ENCODE results near the gene SAMD4B.
A peak's percentile ranks its signal among the peaks of the same experiment; 100 is the strongest.
"Not testable (repeated sequence)": the region's sequence is repeated elsewhere in the genome, so short reads cannot be mapped to it uniquely, and the experiment has no call there.

Gene SAMD4B

GRCh38 chr19:39327363-39328045, 14.7 kb upstream of the SAMD4B start:
- TF ChIP-seq, protein P1, sequence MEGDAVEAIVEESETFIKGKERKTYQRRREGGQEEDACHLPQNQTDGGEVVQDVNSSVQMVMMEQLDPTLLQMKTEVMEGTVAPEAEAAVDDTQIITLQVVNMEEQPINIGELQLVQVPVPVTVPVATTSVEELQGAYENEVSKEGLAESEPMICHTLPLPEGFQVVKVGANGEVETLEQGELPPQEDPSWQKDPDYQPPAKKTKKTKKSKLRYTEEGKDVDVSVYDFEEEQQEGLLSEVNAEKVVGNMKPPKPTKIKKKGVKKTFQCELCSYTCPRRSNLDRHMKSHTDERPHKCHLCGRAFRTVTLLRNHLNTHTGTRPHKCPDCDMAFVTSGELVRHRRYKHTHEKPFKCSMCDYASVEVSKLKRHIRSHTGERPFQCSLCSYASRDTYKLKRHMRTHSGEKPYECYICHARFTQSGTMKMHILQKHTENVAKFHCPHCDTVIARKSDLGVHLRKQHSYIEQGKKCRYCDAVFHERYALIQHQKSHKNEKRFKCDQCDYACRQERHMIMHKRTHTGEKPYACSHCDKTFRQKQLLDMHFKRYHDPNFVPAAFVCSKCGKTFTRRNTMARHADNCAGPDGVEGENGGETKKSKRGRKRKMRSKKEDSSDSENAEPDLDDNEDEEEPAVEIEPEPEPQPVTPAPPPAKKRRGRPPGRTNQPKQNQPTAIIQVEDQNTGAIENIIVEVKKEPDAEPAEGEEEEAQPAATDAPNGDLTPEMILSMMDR (IDR thresholded peaks at IDR 0.05), result no peak
- Histone ChIP-seq H2AFZ (no peak overlapping the region), H3K9ac (no peak overlapping the region), H3K27me3 (ENCODE audit: control insufficient read depth, insufficient read depth, low read length) (no peaks in the 10 kb centered on the region), H3K9me3 (ENCODE audit: control insufficient read depth, low read length) (no peaks in the 10 kb centered on the region), H3K27ac (no peak overlapping the region), H3K4me2 (ENCODE audit: low read length) (no peak overlapping the region), H3K4me3 (ENCODE audit: low read depth, low read length) (no peak overlapping the region), H3K36me3 (ENCODE audit: control insufficient read depth, insufficient read depth, low read length) (no peaks in the 10 kb centered on the region), H3K79me2 (no peaks in the 10 kb centered on the region), H3K4me1 (no peaks in the 10 kb centered on the region)

DNA sequence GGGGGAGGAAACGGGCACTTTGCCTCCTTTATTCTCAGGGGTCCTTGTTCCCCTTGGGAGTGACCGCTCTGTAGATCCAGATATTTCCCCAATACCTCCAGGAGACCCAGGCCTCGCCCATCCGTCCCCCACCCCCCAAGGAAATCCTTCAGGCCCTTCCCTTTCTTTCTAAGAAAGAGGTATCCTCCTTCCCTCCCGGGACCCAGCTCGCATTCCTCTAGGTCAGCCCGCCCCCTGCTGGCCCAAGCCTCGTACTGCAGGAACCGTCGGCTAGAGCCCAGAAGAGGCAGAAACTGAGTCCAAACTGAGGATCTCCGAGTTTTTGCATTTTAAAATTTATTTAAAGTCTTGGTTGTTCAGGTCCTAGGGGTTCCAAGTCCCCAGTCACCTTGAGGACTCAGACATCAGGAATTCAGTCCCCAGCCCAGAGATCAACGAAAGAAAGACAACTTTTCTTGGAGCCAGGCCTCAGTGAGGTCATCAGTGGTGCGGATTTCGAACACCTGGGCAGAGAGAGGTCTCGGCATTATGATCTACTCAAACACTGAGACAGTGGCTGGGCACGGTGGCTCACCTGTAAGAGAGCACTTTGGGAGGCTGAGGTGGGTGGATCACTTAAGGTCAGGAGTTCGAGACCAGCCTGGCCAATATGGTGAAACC, 14.0 kb upstream of the SAMD4B start:
- Histone ChIP-seq H3K9ac (no peak overlapping the region), H2AFZ (peak overlapping the region; percentile 10), H3K4me1 (no peaks in the 10 kb centered on the region), H3K9me3 (ENCODE audit: control insufficient read depth, low read length) (no peaks in the 10 kb centered on the region), H3K4me2 (ENCODE audit: low read length) (no peak overlapping the region), H3K36me3 (ENCODE audit: control insufficient read depth, insufficient read depth, low read length) (no peaks in the 10 kb centered on the region), H3K4me3 (ENCODE audit: low read depth, low read length) (no peak overlapping the region), H3K27me3 (ENCODE audit: control insufficient read depth, insufficient read depth, low read length) (no peaks in the 10 kb centered on the region), H3K27ac (no peak overlapping the region), H3K79me2 (no peaks in the 10 kb centered on the region)
- TF ChIP-seq, protein P1 (IDR thresholded peaks at IDR 0.05), result peak; percentile 99

DNA sequence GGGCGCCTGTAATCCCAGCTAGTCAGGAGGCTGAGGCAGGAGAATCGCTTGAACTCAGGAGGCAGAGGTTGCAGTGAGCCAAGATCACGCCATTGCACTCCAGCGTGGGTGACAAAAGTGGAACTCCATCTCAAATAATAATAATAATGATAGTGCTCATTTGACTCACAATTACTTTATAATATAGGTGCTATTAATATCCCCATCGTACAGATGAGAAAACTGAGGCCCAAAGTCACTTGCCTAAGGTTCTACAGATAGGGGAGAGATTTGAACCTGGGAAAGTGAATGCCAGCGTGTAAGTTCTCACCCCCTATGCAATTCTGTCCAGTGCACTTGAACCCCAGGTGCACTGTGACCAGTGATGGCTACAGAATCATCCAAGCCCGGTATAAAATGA, 12.3 kb upstream of the SAMD4B start:
- H3K9ac ChIP-seq, result no peak overlapping the region
- no peaks in the 10 kb centered on the region for H3K9me3 ChIP-seq (ENCODE audit: control insufficient read depth, low read length)
- TF ChIP-seq, protein P1 (IDR thresholded peaks at IDR 0.05), result no peak
- H3K79me2 ChIP-seq, result no peaks in the 10 kb centered on the region
- no peak overlapping the region for H2AFZ ChIP-seq
- no peak overlapping the region for H3K27ac ChIP-seq
- H3K4me2 ChIP-seq (ENCODE audit: low read length), result no peak overlapping the region
- no peaks in the 10 kb centered on the region for H3K4me1 ChIP-seq
- no peak overlapping the region for H3K4me3 ChIP-seq (ENCODE audit: low read depth, low read length)
- no peaks in the 10 kb centered on the region for H3K36me3 ChIP-seq (ENCODE audit: control insufficient read depth, insufficient read depth, low read length)
- H3K27me3 ChIP-seq (ENCODE audit: control insufficient read depth, insufficient read depth, low read length), result no peaks in the 10 kb centered on the region

DNA sequence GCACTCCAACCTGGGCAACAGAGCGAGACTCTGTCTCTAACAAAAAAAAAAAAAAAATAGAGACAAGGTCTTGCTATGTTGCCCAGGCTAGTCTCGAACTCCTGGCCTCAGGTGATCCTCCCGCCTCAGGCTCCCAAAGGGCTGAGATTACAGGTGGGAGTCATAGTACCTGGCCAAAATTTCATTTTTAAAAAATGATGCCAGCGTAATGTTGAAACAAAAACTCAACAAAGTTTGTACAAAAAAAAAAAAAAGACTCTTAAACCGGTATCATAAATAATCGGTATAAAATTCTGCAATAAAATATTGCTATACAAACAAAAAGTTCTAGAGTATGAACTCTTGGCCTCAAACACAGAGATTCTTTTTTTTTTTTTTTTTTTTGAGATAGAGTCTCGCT, 9.9 kb upstream of the SAMD4B start:
- Histone ChIP-seq H3K27me3 (ENCODE audit: control insufficient read depth, insufficient read depth, low read length) (no peaks in the 10 kb centered on the region), H3K79me2 (no peaks in the 10 kb centered on the region), H3K9me3 (ENCODE audit: control insufficient read depth, low read length) (no peaks in the 10 kb centered on the region), H3K9ac (no peak overlapping the region), H3K4me3 (ENCODE audit: low read depth, low read length) (no peak overlapping the region), H3K4me2 (ENCODE audit: low read length) (no peak overlapping the region), H3K27ac (no peak overlapping the region), H2AFZ (no peak overlapping the region), H3K36me3 (ENCODE audit: control insufficient read depth, insufficient read depth, low read length) (no peaks in the 10 kb centered on the region), H3K4me1 (no peaks in the 10 kb centered on the region)
- TF ChIP-seq, protein P1 (IDR thresholded peaks at IDR 0.05), result no peak

GRCh38 chr19:39332738-39333137, 9.5 kb upstream of the SAMD4B start:
- not testable (repeated sequence) for H3K4me1 ChIP-seq; H3K36me3 ChIP-seq (ENCODE audit: control insufficient read depth, insufficient read depth, low read length); H2AFZ ChIP-seq; H3K27ac ChIP-seq; H3K9ac ChIP-seq; H3K4me2 ChIP-seq (ENCODE audit: low read length); H3K9me3 ChIP-seq (ENCODE audit: control insufficient read depth, low read length); H3K79me2 ChIP-seq; H3K4me3 ChIP-seq (ENCODE audit: low read depth, low read length); H3K27me3 ChIP-seq (ENCODE audit: control insufficient read depth, insufficient read depth, low read length)
